Measurements from ENCODE around the gene GOLGA6C.

- TF ChIP-seq, protein P1, sequence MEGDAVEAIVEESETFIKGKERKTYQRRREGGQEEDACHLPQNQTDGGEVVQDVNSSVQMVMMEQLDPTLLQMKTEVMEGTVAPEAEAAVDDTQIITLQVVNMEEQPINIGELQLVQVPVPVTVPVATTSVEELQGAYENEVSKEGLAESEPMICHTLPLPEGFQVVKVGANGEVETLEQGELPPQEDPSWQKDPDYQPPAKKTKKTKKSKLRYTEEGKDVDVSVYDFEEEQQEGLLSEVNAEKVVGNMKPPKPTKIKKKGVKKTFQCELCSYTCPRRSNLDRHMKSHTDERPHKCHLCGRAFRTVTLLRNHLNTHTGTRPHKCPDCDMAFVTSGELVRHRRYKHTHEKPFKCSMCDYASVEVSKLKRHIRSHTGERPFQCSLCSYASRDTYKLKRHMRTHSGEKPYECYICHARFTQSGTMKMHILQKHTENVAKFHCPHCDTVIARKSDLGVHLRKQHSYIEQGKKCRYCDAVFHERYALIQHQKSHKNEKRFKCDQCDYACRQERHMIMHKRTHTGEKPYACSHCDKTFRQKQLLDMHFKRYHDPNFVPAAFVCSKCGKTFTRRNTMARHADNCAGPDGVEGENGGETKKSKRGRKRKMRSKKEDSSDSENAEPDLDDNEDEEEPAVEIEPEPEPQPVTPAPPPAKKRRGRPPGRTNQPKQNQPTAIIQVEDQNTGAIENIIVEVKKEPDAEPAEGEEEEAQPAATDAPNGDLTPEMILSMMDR (IDR thresholded peaks at IDR 0.05), result no peak
- TF ChIP-seq POLR2A (IDR thresholded peaks at IDR 0.05), result no peak
These were observed 28.7 kb upstream of the GOLGA6C start for GRCh38 chr15:75229191-75230015.

Measured in uterus (tissue), 2 donors.